ENCODE data around the gene PHAX.

- TF ChIP-seq, protein P1, sequence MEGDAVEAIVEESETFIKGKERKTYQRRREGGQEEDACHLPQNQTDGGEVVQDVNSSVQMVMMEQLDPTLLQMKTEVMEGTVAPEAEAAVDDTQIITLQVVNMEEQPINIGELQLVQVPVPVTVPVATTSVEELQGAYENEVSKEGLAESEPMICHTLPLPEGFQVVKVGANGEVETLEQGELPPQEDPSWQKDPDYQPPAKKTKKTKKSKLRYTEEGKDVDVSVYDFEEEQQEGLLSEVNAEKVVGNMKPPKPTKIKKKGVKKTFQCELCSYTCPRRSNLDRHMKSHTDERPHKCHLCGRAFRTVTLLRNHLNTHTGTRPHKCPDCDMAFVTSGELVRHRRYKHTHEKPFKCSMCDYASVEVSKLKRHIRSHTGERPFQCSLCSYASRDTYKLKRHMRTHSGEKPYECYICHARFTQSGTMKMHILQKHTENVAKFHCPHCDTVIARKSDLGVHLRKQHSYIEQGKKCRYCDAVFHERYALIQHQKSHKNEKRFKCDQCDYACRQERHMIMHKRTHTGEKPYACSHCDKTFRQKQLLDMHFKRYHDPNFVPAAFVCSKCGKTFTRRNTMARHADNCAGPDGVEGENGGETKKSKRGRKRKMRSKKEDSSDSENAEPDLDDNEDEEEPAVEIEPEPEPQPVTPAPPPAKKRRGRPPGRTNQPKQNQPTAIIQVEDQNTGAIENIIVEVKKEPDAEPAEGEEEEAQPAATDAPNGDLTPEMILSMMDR (IDR thresholded peaks at IDR 0.05; ENCODE audit: low read depth, low read length): no peak
- TF ChIP-seq EZH2phosphoT487 (IDR thresholded peaks at IDR 0.05; ENCODE audit: low read depth): no peak
Observed at GRCh38 chr5:126599499-126599898, 1.2 kb upstream of the PHAX start.
